ENCODE data around the gene PNPLA7.

GRCh38 chr9:137555179-137555578, 5.0 kb upstream of the PNPLA7 start:
- TF ChIP-seq POLR2A (IDR thresholded peaks at IDR 0.05) (no peak), CTCF (IDR thresholded peaks at IDR 0.05) (no peak)
